T47D (cell line): ENCODE data around the gene RBFOX2.
"Not testable (repeated sequence)": the region's sequence is repeated elsewhere in the genome, so short reads cannot be mapped to it uniquely, and the experiment has no call there.

Source experiments
- DNase-seq, 2 experiments: peaks; one replicate each; pipeline versions ENCODE4 v3.0.0 to v3.0.0-alpha.2; 2011 to 2012; ENCODE audit warnings: low read depth in 1 of 2, low spot score in 1 of 2
- JUND ChIP-seq: IDR thresholded peaks from 2 replicates; pipeline ENCODE4 v1.6.1; 2012; ENCODE audit warnings: low read depth
- in situ Hi-C: cut with HindIII; loops from 2 replicates; pipeline ENCODE4 v1.10.0; 2016; ENCODE audit warnings: low sequenced_read_pairs, low pct_unique_long_range_greater_than_20kb

The RBFOX2 gene

DNA sequence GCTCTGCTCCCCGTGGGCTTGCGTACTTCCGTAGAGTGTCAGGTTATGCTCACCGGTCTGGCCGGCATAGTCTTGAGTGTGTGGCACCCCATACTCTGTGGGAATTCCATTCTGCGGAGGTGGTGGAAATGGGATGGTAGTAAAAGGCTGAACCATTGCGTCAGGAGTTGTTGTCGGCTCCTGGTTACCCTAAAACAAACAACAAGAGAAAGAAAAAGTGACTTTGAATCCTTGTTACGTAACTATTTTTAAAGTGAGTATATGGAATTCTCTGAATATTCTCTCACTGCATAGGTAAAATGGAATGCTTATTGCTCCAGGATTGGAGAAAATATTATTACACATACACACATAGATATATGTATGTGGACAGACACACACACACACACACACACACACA, 218.8 kb downstream of the RBFOX2 start:
- in situ Hi-C loops, result no loop called here
- TF ChIP-seq JUND, result no peak
- DNase-seq, result no peak

DNA sequence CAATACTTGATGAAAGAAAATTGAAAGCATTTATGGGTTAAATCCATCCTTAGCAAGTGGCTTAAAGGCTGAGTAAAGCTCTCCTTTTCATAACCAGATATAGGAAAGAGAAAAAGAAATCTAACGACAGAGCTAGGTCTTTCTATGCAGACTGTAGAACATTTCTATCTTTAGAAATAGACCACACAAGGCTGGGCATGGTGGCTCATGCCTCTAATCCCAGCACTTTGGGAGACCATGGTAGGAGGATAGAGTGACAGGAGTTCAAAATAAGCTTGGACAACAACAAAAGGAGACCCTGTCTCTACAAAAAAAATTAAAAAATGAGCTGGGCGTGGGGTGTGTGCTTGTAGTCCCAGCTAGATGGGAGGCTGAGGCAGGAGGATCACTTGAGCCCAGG, 220.2 kb downstream of the RBFOX2 start:
- no peak for DNase-seq
- in situ Hi-C loops, result no loop called here
- TF ChIP-seq JUND, result no peak

DNA sequence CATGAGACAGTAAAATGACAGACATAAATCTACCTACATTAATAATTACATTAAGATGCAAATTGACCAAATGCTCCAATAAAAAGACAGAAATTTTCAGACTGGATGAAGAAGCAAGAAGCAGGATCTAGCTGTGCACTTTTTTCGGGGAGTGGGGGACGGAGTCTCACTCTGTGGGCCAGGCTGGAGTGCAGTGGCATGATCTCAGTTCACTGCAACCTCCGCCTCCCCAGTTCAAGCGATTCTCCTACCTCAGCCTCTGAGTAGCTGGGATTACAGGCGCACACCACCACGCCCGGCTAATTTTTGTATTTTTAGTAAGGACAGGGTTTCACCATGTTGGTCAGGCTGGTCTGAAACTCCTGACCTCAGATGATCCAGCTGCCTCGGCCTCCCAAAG, 222.0 kb downstream of the RBFOX2 start:
- in situ Hi-C loops, DNase-seq: not testable (repeated sequence)

DNA sequence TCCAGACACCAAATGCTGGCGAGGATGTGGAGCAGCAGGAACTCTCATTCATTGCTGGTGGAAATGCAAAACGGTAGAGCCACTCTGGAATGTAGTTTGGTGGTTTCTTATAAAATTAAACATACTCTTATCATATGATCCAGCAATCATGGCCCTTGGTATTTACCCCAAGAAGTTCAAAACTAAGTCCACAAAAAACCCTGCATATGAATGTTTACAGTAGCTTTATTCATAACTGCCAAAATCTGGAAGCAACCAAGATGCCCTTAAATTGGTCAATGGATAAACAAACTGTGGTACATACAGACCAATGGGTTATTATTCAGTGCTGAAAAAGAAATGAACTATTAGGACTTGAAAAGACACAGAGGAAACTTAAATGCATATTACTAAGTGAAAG, 223.2 kb downstream of the RBFOX2 start:
- no peak for TF ChIP-seq JUND
- in situ Hi-C loops, result no loop called here
- DNase-seq, result no peak

- in situ Hi-C loops, result no loop called here
- no peak for TF ChIP-seq JUND
- DNase-seq, result no peak
Observed at GRCh38 chr22:35804421-35804820, 224.2 kb downstream of the RBFOX2 start.

- DNase-seq, result peak in 1 of 2 experiments; percentile 10
- no peak for TF ChIP-seq JUND
- in situ Hi-C loops, result no loop called here
Observed at GRCh38 chr22:35802885-35803284, 225.7 kb downstream of the RBFOX2 start.

DNA sequence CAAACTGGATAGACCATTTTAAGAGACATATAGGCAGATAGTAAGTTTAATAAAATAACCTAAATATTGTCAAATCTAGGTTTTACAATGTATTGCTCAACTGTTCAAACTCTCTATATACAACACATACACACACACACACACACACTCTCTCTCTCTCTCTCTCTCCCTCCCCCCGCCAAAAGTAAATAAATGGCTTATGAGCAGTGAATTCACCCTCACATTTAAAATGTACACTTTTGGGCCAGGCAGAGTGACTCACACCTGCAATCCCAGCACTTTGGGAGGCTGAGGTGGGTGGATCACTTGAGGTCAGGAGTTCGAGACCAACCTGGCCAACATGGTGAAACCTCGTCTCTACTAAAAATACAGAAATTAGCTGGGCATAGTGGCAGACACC, 227.3 kb downstream of the RBFOX2 start:
- DNase-seq, in situ Hi-C loops: not testable (repeated sequence)

GRCh38 chr22:35799150-35799549, 229.5 kb downstream of the RBFOX2 start:
- in situ Hi-C loops, result no loop called here
- no peak for TF ChIP-seq JUND
- no peak for DNase-seq

GRCh38 chr22:35797411-35797810, 231.2 kb downstream of the RBFOX2 start:
- in situ Hi-C loops, result no loop called here
- TF ChIP-seq JUND, result no peak
- DNase-seq, result no peak

- in situ Hi-C loops, result no loop called here
- DNase-seq, result no peak
- TF ChIP-seq JUND, result no peak
Observed at GRCh38 chr22:35795476-35795875, 233.1 kb downstream of the RBFOX2 start.

DNA sequence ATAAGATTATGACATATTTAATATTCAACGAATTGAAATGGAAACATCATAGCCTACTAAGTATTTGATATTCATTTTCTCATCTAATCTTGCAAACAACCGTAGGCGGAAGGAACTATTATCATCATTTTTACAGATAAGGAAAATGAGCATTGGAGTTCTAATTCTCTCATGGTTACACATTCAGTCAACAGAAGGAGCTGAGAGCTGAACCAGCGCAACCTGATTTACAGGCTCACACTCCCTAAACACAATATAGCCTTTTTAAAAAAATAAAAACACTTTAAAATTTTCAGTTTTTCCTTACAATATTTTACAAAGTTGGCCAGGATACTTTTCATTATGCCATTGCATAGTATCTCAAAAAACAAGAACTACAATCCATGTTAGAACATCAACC, 236.1 kb downstream of the RBFOX2 start:
- in situ Hi-C loops, result no loop called here
- no peak for TF ChIP-seq JUND

GRCh38 chr22:35791788-35792187, 236.8 kb downstream of the RBFOX2 start:
- in situ Hi-C loops, DNase-seq: not testable (repeated sequence)

More for the DNA sequence above, 236.1 kb downstream of the RBFOX2 start:
- peak in 1 of 2 experiments; percentile 30 for DNase-seq

GRCh38 chr22:35785181-35785923, 243.3 kb downstream of the RBFOX2 start:
- DNase-seq, result no peak
- no peak for TF ChIP-seq JUND
- in situ Hi-C loops, result no loop called here

GRCh38 chr22:35784633-35785032, 244.0 kb downstream of the RBFOX2 start:
- in situ Hi-C loops, result no loop called here
- TF ChIP-seq JUND, result no peak
- no peak for DNase-seq
